HG03521 (cell line): Measurements from ENCODE around the gene CACNG4.

Source experiments
- ATAC-seq: cut with Tn5 transposase; IDR thresholded peaks from one replicate; pipeline ENCODE4 v1.9.1; 2021; ENCODE audit warnings: mild to moderate bottlenecking, moderate library complexity; ENCODE audit not compliant: unreplicated experiment

The CACNG4 gene

DNA sequence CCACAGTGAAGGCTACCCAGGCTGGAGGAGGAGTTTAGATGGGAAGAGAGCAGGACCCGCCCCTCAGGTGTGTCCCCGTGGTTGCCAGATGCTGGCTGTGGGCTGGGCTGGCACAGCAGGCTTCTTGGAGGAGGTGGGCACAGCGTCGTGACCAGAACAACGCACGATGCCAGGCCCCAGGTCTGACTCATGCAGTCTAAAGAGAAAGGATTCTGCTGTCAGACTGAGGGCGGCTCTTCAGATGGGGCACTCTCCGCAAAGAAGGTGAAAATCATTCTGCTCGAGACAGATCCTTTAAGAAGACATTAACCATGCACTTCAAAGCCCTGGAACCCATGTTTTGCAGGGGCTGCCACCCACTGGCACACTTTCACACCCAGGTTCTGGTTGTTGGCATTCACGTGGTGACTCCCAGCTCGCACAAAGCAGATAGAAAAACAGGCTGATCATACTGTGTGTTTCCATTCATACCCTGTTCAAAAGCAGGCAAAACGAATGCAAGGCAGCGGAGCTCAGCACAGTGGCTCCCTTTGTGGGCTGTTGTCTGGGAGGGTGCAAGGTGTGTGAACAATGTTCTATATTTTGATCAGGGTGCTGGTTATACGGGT lies 19.0 kb downstream of the CACNG4 start:
- ATAC-seq = no peak

DNA sequence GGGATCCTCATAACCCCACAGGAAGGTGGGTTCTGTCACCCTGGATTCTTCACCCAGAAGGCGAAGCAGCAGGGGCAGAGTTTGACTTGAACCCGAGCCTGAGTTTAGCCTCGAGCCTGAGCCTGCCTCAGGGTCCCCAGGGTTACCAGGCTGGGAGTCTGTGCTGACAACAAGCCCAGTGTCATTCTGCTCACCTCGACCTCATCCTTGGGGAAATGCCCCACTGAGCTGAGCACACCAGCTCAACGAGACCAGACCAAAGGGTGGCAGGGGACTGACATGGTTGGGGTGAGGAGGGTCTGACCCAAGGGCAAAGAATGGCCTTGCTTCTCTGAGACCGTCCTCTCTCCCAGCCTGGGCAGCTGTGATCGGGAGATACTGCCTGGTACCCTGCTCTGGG lies 20.2 kb downstream of the CACNG4 start:
- no peak for ATAC-seq

DNA sequence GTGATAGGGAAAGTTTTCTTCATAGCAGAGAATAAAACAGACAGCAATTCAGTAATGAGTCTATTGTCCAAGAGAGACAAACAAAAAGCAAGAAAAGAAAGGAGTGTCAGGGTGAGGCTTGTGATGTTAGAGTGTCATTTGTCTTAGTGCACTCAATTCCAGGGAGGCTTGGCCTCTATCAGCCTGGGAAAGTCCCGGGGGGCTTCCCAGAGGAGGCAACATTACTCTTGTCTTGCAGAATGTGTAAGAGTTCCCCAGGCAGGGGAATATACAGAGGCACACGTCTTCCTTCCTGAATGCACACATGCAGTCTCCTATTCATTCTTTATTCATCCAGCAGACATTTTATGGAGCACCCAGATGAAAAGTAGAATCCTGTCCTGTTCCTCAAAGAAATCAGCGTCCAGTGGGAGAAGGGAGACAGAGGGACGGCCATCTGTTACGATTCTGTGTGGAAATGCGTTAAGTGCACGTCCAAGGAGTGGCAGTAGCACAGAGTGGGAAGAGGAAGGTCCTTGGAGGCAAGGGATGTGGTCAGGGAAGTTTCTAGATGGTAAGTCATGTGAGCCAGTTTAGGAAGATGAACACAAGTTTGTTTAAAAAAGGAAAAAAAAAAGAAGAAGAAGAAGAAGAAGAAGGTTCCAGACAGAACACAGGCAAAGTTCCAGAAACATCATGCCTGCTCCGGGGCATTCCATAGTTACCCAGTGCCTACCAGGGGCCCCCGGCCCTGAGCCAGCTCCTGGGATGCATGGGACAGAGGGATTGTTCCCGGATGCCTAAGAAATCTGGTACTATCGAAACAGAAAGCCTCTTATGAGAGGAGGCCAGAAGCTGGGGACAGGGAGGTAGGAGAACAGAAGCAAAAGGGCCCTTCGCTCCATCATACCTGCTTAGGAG lies 21.1 kb downstream of the CACNG4 start:
- ATAC-seq = no peak

DNA sequence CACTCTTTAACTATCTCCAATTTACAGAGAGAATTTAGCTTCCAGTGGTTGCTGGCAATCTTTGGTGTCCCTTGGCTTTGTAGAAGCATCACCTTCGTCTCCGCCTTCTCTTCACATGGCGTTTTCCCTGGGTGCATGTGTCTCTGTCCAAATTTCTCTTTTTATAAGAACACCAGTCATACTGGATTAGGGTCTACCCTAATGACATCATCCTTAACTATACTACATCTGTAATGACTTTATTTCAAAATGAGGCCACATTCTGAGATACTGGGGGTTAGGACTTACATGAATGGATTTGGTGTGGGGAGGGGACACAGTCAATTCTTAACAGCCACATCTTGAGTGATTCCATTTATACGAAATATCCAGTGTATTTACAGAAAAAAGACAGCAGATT lies 22.2 kb downstream of the CACNG4 start:
- ATAC-seq = no peak

DNA sequence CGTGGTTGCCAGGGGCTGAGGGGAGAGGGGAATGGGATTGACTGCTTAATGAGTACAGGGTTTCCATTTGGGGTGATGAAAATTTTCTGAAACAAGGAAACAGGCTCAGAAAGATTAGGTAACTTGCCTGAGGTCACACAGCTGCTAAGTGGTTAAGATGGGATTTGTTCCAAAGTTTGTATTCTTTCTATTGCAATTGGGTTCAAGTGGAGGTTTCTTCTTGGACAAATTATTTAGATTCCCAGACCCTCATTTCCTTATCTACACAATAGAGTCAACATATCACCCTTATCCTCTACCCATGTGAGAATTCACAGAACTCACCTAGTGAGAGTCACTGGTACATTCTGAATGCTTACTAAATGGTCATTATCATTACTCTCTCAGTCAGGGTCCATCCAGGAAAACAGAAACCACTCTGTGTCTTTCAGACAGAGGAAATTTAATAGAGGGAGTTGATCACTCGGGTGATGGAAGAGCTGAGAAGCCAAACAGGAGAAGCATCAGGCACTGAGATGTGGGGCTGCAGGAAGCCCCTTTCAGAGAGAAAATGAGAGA lies 22.6 kb downstream of the CACNG4 start:
- ATAC-seq = no peak

DNA sequence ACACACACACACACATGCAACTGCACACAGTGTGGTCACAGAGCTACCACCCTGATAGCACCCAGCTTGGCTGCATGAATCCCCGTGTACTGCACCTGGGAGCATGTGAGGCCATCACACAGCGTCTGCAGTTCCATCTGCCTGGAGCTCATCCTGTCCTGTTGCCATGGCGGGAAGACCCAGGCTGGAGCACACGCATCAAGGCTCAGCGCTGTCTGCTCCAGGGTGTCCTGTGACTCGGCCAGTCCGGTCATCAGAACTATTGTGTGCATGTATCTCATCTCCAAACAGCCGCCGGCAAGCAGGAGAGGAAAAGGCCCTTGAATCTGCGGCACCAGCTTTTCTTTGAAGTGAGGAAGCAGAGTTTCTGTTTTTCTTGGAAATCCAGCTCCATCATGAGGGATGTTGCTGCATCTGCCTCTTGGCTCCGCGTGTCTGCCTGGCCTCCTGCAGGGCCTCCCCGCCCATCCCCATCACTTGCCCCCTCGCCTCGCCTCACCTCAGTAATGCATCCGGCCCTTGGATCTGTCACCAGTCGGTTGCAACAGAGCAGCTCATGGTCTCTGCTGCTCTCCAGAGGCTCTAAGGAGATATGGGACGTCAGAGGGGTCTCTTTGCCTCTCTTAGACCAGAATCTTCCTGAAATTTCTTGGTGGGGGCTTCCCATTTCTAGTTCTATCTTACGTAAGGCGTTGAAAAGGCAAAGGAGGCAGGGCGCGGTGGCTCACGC lies 23.7 kb downstream of the CACNG4 start:
- ATAC-seq = no peak

DNA sequence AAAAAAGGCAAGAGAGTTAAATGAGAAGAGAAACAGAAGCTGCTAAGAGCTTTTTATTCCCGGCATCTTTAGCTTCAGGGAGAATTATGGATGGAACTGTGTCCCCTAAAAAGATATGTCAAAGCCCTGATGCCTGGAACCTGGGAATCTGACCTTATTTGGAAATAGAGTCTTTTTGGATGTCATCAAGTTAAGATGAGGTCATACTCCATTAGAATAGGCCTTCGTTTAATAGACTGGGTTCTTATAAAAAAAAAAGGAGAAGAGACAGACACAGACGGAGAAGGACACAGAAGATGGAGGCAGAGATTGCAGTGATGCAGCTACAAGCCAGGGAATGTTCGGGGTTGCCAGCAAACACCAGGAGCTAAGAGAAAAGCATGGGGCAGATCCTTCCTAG lies 24.6 kb downstream of the CACNG4 start:
- ATAC-seq = no peak

DNA sequence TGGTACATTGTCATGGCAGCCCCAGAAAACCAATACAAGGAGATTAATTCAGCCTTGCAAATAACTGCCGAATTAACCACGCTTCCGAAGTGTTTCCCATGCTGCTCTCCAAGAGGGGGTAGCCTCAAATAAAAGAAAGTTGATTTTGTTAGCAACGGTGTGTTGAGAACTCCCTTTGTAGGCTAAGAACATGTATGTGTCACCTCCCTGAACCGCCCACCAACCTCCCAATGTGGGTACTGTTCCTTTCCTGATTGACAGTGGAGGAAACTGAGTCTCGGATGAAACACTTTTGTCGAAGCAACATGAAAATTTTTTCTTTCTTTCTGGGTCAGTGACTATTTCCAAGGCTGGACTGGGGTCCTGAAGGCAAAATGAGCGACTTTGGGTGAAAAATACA lies 25.1 kb downstream of the CACNG4 start:
- ATAC-seq = no peak

DNA sequence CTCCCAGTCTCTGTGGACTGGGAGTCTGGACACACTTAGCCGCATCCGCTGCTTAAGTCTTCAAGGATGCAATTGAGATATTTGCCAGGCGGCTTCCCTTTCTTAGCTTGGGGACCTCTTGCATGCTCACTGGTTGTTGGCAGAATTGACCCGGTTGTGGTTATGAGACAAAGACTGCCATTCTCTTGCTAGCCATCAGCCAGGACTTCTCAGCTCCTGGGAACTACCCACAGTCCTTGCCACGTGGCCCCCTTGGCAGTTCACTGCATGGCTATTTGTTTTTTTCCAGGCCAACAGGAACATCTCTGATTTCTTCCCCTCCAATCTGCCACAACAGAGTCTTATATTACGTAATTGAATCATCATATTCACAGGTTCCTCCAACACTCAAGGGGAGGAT lies 25.5 kb downstream of the CACNG4 start:
- ATAC-seq = no peak

DNA sequence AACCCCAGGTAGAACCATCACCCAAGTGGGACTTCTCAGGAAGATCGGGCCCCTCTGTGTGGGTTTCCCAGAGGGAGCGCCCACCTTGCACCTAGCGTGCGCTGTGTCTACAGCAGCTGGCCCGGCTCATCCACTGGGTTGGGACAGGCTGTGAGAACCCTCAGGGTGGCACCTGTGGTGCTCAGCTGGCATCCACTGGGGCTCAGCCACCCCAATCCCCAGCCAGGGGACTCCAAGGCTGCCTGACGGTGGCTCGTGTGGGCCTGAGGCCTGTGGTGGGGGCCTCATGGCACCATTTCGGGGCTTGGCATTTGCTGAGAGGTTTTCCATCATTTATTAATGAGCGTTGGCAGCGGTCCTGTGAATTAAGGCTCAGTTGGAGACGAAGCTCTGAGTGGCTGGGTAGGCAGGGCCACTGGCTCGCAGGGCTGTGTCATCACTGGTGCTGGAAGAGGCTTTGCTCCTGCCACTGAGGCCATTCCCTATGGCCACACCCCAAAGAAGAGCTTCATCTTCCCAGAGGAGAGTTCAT lies 28.5 kb downstream of the CACNG4 start:
- ATAC-seq = no peak

DNA sequence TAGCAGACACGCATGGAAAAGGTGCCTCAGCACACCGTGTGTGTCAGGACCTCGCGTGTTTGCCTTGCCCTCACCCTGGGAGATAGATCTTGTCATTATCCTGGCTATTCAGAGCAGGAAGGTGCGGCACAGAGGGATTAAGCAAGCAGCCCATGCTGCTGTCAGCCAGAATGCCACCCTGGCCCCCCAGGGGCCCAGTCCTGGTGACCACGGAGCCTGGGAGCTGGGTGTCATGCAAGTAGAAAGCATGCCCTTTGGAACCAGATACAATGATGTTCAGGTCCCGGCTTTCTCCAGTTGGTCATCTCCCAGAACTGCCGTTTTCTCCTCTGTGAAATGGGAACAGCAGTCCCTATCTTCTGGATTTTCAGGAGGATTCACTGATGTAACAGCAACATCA lies 29.9 kb downstream of the CACNG4 start:
- no peak for ATAC-seq

DNA sequence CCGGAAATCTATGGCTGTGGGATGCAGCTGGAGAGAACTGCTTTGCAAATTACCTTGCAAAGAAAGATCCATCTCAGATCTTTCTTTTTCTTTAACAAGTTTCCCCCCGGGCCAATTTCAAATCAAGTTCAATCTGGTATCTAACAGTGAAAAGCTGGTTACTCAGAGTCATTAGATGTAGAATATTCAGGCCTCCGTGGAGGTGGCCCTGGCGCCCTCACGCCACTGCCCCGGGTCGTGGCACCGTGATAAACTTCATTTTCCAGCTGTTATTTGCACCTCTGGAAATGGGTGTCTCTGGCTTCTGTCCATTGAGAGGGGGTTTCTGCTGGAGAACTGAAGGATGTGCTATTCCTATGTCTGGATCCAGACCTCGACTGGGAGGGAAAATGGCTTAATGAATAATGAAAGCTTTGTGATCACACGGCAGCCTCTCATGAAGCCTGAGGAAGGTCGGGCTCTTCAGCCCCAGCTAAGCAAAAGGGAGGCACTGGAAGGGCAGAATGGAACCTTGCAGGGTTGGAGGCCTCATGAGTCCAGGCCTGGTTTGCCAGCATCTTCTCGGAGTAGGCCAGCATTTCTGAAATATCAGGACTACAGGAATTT lies 30.5 kb downstream of the CACNG4 start:
- ATAC-seq = no peak

DNA sequence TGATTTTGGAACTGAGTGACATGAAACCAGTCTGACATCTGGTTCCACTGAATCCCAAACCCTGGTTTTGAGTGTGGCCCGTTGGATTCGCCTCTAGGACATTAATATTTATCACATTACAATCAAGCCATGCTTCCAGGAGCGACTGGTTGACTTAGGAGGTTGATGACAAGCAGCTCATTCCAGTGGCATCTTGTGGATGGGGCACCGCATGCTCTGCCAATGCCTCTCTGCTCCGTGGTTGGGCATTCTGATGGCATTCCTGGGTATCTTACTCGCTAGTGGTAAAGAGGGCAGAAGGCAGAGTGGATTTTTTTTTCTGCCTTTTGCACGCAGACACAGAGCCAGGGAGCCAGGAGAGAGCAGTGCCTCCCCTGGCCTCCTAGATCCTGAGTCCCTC lies 31.4 kb downstream of the CACNG4 start:
- no peak for ATAC-seq

DNA sequence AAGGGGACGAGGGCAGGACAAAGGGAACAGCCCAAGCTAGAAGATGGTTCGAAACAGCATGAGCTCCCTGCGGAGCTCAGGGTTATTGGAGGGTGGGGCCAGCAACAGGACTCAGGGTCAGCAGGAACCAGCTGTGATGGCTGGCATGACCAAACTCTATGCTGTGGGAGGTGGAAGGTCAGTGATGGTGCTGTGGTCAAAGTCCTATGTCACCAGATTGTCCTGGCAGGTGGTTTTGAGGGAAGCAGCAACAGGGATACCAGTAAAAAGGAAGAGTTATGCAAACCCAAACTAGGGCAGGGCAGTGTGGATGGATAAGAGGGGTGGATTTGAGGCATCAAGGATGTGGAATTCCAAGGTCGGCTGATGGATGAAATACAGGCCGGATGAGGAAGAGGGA lies 32.4 kb downstream of the CACNG4 start:
- no peak for ATAC-seq

DNA sequence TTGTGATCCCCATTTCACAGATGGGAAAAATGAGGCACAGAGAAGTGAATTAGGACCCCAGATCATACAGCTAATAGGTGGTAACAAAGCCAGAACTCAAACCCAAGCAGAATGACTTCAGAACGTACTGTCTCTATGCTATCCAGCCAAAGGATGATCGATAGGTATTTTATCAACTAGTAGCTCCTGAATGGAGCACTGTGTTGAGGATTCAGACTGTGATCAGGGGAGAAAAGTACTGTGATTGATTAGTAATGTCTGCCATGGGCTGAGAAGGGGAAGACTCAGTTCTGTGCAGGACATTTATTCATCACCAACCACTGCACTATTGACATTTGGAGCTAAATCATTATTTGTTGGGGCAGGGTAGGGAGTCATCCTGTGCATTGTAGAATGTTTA lies 38.7 kb downstream of the CACNG4 start:
- ATAC-seq = no peak

DNA sequence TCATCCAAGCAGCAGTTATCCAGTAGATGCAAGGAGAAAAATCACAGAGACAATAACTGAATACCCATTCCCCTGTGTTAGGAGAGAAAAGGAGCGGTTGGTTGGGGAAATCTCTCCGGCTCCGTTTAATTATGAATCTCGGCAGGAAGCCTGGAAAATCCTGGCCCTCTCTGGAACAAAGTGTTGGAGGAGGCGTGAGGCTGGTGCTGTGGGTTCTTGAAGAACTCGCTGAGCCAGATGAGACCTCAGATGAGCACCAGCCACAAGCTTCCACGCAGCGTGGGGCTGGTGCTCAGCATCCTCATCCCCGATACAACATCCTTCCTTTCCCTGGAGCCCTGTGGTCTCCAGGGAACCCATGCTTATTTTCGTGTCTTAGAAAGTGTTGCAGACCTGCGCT lies 39.7 kb downstream of the CACNG4 start:
- no peak for ATAC-seq

DNA sequence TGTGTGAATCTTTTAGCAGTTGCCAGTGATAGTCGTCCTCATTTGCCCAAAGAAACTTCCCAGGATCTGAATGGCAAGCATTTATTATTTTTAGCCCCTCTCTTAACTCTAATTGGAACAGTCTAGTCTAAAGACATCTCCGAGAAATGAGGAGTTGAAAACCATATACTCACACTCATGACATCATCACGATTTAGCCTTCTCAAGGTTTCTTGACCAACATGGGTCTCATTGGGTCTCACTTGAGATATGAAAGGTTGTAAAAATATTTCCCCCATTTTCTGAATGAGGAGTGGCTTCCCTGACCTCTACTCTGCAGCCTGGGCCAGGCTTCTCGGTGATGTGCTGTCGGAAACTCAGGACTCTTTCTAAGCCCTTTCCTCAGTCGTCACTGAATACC lies 42.8 kb downstream of the CACNG4 start:
- ATAC-seq = no peak

DNA sequence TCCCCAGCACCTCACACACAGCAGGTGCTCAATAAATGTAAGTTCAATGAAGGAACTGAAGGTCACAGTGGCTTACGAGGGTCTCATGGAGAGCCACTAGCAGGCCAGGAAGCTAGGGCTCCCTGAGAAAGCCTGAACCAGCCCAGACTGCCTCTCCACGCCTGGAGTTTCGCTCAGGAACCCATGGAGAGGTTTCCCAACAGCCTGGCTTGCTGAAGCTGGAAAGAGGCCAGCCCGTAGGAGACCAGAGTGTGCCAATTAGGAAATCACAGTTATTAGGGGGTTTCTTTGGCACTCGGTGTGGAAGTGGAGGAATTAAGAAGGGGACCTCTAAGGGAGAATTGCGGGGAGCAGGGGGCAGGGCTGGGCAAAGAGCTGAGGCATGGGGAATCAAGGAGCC lies 43.6 kb downstream of the CACNG4 start:
- no peak for ATAC-seq

DNA sequence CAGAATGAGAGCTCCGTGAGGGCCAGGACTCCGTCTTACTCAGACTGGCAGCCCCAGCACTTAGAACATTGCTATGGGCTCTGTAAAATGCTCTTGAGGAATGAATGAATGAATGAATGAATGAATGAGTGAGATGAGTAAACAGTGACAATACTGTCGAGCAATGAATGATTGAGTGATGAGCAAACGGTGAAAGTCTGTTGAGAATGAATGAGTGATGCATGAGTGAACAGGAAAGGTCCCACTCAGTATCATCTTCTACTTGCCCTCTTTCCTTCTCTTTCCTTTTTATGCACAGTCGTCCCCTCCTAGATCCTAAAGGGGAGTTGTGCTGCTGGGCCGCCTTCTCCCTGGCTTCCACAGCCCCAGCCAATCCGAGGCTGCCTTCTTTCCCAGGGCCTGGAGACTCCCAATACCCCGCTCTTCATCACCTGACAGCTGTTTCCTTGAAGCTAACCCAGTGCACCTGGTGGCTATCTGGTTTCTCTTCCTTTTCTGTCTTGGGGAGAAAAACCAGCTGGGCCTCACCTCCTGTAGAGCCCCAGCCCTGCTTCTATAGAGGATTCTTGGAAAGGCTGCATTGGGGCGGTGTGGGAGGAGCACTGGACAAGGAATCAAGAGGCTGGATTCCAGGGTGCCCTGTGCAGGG lies 47.1 kb downstream of the CACNG4 start:
- ATAC-seq = no peak

DNA sequence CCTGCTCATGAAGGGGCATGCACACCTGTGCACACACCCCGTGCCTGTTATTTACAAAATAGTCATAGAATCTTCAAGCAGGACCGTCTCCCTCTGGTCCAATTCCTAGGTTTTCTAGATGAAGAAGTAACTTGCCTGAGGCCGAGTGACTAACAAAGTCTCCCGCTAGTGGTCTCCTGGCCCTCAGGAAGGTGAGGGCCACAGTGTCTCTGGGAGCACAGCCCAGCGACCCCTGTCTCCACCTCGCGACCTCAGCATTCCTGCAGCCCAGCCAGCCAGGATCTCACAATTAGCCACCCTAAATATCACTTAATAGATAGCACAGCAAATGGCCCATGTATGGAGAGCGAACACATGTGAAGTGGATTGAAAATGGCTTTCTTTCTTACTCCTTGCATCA lies 49.4 kb downstream of the CACNG4 start:
- ATAC-seq = no peak
